GM23248 (cell line): ENCODE data around the gene DDX39B.

Experiments used
- EZH2 ChIP-seq: fragments of 200-600 bp; sonication (generic); IDR thresholded peaks from 2 replicates; pipeline ENCODE4 v1.6.1; 2018; ENCODE audit warnings: antibody characterized with exemption, mild to moderate bottlenecking; ENCODE audit not compliant: insufficient read depth, poor library complexity, severe bottlenecking
- EZH2phosphoT487 ChIP-seq: fragments of 200-600 bp; sonication (generic); IDR thresholded peaks from 2 replicates; pipeline ENCODE4 v1.6.1; 2018; ENCODE audit warnings: antibody characterized with exemption, moderate library complexity, mild to moderate bottlenecking, low read depth; ENCODE audit not compliant: insufficient read depth

DNA sequence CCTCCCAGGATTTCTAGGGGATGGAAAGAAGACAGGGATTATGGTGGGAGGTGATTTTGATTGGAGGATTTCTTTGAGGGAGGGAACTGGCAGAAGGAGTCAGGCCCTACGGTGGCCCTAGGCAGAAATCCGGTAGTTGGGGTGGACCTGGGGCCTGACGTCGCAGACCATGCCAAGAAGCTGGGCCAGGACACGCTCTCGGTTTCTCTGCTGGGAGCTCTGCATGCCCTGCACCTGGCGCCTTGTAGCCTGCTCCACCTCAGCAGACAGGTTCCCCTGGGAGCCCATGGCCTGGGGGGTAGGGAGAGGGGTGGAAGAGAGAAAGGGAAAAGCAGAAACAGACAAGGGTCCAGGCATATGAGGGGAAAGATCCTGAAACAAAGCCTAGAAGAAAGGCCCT lies 3.5 kb upstream of the DDX39B start:
- TF ChIP-seq EZH2 (no peak), EZH2phosphoT487 (no peak)
